Right lung (tissue), 5 donors: Measurements from ENCODE around the gene SIDT2. TPM values are rescaled to one million over a fixed set of nuclear protein-coding genes. Genes with fewer than 3 reads are reported as not detected.
A peak's percentile ranks its signal among the peaks of the same experiment; 100 is the strongest.

Experiments used
- DNase-seq, 2 donors: peaks; one replicate each; pipeline ENCODE4 v3.0.0-alpha.2; 2013
- polyA plus RNA-seq, 5 donors: library from polyadenylated mRNA; unstranded; fragments of 120-200 nt; gene quantifications; one replicate each; pipeline versions ENCODE4 v1.2.1 to v1.2.3, GENCODE V29; 2013; ENCODE audit warnings: inconsistent platforms in 1 of 5, low replicate concordance in 1 of 5; ENCODE audit not compliant: insufficient read length in 5 of 5, insufficient read depth in 1 of 5

The SIDT2 gene
- polyA plus RNA-seq, 5 donors = 22.5 to 36.4 (median 29.8) TPM

DNA sequence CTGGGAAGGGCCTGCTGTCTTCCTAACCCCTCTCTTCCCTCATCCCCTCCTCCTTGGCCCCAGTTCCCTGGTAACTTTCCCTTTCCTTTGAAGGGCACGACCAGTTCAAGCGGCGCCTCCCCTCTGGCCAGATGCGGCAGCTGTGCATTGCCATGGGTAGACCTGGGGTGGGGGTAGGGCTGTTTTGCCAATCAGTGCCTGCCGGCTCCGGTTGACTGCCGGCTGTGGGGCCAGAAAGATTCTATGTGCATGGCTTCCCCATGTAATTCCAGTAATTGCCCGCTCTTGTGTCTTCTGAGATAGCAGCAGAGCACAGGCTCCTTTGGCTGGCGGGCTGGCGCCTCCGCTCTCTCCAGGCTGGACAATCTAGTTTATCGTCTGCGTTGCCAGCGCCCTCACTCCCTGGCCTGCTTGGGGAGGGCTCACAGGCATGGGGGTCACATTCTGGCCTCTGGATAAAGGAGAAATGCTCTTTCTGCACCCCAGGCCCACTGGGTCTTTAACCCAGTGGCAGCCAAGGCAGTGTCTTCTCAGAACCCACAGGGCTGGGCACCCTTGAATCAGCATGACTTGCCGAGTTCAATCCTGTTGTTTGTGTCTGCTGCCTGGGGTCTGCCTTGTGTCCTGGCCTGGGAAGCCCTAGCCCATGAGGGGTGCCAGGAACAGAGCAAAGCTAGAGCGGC lies 9.4 kb downstream of the SIDT2 start:
- no peak for DNase-seq

DNA sequence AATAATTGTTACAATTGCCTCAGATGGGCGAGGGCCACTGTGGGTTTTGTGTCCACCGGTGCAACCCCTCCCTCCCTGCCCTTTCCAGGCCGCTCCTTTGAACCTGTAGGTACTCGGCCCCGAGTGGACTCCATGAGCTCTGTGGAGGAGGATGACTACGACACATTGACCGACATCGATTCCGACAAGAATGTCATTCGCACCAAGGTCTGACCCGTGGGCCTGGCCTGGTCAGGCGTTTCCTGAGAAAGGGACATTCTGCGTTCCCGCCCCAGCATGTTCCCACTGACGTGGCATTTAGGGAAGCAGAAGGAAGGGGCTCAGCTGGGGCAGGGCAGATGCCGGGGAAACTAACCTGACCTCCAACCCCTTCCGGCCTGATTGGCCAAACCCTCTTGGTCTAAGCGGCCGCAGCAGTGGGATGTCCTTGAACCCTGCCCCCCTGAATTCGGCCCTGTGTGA lies 10.1 kb downstream of the SIDT2 start:
- DNase-seq = no peak

DNA sequence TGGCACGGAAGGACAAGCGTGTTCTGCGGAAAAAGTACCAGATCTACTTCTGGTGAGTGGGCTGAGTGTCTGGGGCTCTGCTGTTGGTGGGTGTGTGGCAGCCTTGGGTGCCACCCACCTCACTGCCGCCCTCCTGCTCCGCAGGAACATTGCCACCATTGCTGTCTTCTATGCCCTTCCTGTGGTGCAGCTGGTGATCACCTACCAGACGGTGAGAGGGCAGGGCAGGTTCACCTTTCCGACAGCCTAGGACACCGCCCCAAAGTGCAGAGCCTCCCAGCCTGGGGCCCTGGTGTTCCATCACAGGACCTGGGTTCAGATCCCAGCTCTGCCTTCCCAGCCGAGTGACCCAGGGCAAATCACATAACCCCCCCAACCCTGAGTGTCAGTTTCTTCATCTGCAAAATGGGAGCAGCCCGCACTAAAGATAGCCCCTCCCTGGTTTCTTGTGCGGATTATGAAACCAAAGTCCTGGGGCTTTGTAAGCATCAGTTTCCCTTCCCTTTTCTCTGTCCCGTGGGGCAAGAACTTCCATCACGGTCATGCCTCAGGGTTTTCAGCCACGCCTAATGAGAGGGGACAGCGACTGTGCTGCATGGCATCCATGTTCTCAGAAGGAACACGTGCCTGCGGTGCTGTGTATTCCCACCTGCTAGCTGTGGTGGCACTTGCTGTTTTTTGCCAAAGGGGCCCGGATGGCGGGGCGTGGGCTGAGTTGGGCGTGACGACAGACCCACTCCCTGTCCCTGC lies 10.8 kb downstream of the SIDT2 start:
- no peak for DNase-seq

DNA sequence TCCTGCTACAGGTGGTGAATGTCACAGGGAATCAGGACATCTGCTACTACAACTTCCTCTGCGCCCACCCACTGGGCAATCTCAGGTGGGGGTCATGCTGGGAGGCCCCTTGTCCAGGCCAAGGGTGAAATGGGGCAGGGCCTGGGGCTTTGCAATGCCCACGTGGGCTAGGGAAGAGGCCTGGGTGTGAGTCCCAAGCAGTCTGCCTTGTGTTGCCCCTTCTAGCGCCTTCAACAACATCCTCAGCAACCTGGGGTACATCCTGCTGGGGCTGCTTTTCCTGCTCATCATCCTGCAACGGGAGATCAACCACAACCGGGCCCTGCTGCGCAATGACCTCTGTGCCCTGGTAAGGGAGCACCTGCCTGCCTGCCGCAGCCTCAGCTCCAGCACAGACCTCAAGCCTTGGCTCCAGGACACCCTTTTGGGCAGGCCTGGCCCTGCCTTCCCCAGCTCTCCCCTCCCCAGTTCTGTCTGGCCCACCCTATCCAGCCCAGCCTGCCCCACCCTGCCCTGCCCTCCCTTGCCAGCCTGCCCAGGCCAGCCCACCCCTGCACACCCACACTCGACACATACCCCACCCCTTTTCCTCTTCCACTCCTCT lies 11.5 kb downstream of the SIDT2 start:
- no peak for DNase-seq

DNA sequence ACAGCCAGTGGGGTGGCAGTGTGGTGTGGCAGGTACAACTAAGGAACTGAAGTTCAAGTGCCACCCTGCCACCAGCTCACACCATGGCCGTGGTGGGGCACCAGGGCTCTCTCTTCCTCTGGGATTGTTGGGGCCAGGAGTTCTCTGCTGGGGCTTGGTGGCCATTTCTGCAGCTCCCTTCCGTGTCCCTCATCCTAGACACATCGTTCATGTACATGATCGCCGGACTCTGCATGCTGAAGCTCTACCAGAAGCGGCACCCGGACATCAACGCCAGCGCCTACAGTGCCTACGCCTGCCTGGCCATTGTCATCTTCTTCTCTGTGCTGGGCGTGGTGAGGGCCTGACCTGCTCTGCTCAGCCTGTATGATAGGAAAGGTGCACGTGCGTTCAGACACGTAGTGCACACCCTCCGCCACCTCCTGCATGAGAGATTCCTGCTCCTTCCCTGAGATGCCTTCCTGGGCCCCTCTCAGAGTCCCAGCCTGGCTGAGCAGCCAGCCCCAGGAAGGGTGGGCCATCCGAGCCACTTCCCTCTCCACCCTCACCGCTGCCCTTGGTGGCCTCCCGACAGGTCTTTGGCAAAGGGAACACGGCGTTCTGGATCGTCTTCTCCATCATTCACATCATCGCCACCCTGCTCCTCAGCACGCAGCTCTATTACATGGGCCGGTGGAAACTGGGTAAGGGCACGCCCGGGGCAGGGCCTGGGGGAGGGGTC lies 13.3 kb downstream of the SIDT2 start:
- no peak for DNase-seq

DNA sequence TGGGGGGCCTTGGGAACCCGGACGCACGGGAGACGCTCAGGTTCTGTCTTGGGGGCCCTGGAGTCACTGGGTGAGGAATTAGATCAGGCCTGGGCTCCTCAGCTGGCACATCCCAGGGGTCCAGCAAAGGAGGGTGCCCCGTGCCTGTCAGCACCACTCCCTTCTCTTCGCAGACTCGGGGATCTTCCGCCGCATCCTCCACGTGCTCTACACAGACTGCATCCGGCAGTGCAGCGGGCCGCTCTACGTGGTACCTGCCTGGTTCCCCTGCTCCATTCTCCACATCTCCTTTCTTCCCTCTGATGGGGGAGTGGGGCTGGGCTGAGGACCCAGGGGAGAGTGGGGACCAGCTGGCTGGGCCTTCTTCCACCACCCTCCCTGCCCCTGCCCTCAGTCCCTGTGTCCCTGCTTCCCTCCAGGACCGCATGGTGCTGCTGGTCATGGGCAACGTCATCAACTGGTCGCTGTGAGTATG lies 13.9 kb downstream of the SIDT2 start:
- no peak for DNase-seq

DNA sequence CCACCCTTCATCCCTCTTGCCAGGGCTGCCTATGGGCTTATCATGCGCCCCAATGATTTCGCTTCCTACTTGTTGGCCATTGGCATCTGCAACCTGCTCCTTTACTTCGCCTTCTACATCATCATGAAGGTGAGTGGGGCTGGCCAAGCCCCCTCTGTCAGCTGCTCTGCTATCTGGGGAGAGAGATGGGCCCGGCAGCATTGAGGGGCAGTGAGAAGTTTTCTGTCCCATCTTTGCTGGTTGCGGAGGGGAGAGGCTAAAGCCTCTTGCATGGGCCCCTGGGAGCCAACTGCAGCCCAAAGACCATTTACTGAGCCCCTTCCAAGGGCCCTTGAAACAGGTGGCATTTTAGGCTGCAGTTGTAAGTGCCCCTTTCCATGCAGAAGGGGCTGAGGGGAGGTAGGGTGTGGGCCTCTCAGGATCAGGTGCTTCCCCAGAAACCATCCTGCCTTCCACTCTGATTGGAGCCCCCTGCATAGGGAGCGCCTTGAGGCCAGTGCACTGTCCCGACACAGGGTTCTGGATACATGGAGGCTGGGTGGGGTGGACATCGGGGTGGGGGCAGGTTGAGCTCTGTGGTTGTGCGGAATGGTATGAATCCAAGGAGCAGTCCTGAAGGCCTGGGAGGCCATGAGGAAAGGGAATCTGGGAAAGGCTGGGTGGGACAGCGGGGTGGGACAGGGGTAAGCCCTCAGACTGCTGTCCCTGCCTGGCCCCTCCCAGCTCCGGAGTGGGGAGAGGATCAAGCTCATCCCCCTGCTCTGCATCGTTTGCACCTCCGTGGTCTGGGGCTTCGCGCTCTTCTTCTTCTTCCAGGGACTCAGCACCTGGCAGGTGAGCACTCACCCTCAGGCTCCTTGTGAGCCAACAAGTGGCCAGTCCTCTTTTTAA lies 14.8 kb downstream of the SIDT2 start:
- no peak for DNase-seq

DNA sequence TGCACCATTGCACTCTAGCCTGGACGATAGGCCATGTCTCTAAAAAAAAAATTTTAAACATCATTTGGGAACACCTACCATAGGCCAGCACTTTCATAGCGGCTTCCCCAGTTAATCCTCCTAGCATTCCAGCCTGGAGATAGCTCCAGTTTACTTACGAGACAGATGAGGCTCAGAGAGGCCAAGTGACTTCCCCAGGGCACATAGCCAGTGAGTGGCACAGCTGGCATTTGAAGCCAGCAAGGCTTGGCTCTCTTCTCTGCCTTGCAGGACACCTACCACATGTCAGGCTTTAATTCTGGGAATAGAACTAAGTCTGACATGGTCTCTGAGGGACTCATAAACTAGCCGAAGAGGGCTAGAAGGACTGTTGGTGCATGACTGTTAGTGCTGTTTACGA lies 15.7 kb downstream of the SIDT2 start:
- no peak for DNase-seq

DNA sequence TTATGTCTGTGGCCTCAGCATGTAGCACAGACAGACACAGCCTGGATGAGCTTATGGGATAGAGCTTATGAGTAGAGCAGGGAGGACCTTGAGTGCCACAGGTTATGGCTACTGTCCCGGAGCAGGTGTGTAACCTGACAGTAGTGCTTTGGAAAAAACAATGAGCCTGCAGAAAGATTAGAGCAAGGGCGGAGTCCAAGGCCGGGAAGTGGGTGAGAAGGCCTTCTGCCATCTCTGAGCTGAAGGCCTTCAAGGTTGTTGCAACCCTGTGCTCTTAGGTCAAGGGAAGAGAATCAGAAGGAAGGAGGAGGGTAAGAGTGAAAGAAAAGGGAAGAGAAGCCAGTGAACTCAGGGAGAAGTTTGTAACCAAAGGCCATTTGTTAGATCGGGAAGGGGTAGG lies 16.7 kb downstream of the SIDT2 start:
- DNase-seq = no peak

DNA sequence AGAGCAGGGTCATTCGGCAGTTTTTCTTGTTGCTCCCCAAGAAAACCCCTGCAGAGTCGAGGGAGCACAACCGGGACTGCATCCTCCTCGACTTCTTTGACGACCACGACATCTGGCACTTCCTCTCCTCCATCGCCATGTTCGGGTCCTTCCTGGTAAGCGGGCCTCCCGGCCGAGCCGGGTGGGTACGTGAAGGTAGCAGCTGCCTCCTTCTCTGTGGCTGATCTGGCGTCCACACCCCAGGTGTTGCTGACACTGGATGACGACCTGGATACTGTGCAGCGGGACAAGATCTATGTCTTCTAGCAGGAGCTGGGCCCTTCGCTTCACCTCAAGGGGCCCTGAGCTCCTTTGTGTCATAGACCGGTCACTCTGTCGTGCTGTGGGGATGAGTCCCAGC lies 17.2 kb downstream of the SIDT2 start:
- DNase-seq = no peak

DNA sequence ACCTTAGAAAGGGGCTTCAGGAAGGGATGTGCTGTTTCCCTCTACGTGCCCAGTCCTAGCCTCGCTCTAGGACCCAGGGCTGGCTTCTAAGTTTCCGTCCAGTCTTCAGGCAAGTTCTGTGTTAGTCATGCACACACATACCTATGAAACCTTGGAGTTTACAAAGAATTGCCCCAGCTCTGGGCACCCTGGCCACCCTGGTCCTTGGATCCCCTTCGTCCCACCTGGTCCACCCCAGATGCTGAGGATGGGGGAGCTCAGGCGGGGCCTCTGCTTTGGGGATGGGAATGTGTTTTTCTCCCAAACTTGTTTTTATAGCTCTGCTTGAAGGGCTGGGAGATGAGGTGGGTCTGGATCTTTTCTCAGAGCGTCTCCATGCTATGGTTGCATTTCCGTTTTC lies 18.5 kb downstream of the SIDT2 start:
- no peak for DNase-seq

DNA sequence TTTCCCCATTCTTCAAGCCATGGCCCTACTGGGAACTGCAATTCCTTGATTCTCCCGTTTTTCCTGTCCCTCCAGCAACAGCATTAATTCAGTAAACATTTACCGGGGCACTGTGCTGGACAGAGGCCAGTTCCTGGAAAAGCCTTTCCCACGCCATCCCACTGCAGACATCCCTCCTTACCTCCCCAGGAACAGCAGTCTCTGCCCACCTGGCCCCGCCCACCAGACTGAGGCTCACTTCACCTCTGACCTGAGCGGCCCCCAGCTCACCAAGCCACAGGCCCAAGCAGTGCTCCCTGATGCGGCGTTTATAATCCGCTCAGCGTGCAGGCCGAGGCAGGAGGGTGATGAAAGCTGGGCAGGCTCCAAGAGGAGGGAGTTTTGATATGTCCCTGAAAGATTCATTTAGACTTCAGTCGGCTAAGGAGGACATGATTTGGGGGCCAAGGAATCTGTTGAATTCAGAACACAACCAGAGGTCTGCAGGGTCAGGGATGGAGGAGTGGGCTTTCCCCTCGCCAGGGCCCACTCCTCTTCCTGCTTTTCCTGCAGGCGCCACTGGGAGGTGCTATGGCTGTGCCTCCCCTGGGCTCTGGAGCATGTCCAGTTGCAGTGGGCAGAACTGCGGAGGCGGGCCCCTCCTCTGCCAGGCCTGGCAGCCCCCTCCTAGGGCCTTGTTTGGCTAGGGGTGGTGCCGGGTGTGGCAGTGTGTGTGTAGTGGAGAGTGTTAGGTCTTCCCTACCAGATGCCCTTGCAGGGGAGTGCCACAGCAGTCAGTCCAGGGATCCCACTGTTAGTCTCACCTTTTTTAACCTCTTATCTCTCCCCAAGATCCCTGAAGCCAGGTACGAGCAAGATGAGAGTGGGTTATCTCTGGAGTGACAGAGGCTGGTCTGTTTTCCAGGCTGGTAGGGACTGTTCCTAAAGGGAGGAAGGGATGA lies 19.2 kb downstream of the SIDT2 start:
- DNase-seq = no peak

DNA sequence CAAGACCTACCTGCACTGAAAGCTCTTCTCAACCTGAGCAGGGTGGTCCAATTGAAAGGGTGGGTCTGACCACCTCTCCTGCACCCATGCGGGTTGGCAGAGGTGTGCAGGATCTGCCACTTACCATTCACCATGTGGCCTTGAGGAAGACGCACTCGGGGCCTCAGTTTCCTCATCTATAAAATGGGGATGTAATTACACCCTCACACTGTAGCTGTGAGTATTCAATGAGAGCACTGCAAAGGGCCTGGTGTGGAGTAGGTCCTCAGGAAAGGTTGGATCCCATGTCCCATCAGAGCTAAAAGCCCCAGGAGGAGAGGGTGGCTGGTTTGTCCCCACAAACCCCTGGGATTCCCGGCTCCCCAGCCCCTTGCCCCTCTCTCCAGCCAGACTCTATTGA lies 20.1 kb downstream of the SIDT2 start:
- DNase-seq = no peak

DNA sequence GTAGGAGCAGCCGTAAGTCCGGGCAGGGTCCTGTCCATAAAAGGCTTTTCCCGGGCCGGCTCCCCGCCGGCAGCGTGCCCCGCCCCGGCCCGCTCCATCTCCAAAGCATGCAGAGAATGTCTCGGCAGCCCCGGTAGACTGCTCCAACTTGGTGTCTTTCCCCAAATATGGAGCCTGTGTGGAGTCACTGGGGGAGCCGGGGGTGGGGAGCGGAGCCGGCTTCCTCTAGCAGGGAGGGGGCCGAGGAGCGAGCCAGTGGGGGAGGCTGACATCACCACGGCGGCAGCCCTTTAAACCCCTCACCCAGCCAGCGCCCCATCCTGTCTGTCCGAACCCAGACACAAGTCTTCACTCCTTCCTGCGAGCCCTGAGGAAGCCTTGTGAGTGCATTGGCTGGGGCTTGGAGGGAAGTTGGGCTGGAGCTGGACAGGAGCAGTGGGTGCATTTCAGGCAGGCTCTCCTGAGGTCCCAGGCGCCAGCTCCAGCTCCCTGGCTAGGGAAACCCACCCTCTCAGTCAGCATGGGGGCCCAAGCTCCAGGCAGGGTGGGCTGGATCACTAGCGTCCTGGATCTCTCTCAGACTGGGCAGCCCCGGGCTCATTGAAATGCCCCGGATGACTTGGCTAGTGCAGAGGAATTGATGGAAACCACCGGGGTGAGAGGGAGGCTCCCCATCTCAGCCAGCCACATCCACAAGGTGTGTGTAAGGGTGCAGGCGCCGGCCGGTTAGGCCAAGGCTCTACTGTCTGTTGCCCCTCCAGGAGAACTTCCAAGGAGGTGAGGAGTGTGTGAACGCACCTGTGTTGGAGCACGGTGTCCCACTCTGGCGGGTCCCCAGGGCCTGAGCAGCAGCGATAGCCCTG lies 20.7 kb downstream of the SIDT2 start, which contains the start of gene TAGLN:
TSS of gene TAGLN (plus strand) at position 318 of the 863 bp plus-strand sequence. CDS start 3,644 bp downstream, outside the sequence.
- peak in 1 of 2 donors; percentile 50 for DNase-seq

DNA sequence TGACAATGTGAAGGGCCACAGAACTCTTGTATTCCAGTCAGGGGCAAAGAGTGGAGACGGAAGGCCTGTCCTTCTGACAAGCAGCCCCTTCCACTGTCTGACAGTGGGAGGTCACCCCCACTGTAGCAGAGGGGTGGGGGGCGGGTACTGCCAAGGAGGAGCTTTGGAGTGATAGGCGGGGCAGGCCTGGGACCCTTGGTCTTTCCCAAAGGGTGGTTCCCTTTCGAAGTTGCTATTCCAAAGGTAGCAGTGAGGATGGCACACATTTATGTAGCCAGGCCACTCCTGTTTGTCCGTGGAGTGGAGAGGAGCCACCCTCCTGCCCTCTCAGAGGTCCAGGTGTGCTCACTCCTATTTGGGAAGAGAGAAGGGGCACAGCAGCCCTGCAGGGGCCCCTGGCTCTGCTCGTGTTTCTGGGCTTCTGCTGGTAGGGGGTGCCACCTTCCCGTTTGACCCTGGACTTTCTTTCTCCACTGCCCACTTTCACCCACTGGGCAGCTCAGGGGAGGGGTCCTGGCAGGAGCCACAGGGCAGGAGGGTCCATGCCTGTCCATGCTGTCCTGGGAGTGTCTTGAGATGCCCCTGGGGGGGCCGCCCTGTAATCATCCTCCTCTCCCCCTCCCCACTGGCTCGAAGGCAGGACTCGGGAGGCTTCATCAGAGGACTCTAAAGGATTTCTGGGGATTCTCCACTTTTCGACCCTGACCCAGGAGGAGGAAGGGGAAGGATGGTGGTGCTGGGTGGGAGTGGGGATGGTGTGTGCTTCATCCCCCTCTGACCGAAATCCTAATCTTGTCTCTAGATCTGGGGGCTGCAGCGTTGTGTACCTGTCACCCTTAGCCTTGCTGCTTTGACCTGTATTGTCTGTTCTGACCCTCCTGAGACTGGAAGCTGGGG lies 21.6 kb downstream of the SIDT2 start:
- DNase-seq = no peak

DNA sequence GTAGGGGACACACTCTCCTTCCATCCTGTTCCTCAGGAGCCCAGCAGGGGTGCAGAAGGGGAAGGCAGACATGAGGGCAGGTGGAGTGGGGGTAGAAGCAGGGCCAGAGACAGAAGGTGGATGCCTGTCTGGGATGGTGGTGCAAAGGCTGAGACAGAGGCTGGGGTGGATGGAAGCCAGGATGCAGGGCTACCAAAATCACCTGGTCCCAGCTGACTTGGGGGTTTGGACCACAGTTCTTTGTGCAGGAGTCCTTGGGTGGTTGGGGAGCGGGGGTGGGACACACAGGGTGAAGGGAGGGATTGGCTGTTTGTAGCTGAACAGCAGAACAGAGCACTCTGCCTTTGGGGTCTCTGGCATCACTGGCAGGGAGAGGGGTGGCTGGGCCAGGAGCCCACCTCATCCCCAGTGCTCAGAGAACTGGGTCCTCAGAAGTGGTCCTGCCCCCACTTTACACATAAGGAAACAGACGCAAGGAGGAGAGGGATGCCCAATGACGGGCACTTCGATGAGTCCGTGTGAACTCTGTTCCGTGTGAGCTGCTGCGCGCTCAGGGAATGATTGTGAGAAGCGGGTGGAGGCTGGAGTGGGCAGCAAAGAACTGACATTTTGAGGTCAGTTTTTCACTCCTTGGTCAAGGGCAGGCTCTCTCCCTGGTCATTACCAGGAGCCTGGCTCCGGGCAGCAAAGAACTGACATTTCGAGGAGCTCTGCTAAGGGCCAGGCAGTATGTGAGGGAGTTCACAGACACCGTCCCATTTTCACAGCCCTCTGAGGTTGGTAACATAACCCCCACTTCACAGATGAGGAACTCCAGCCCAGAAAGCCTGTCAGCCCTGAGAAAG lies 22.5 kb downstream of the SIDT2 start:
- no peak for DNase-seq
